Measurements from ENCODE around the gene IPO8. TPM values are rescaled to one million over a fixed set of nuclear protein-coding genes. Genes with fewer than 3 reads are reported as not detected.

Gene IPO8
- total and polyA plus RNA-seq, 2 of the 4 experiments (the other 2 are of a cell fraction), result 11.1 to 31.5 TPM

DNA sequence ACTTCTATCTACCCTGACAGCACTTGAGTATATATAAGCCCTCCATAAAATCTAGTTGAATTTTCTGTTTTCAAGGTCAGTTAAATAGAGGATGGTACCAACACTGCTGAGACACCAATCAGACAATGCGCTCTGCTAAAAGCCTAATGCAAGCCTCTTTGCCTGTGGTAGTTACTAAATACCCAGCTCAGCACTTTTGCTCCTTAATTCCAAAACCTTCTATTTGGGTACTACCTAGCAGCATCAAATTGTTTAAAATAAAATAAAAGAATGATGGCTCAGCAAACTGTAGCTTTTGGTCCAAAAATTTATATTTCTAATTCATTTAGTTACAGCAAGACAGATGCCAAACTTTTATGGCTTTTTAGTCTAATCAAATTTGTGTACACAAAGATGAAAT lies 107.9 kb downstream of the IPO8 start:
- Histone ChIP-seq H3K27me3 (ENCODE audit: control insufficient read depth, insufficient read depth, low read length) (no peaks in the 10 kb centered on the region), H3K14ac (replicated peaks; ENCODE audit: low read depth, low read length) (no peak overlapping the region), H2BK20ac (ENCODE audit: low read depth, low read length) (no peak overlapping the region), H3K23ac (ENCODE audit: low read depth, low read length) (no peak overlapping the region), H3K4ac (ENCODE audit: low read depth, low read length) (no peak overlapping the region), H3K9me1 (ENCODE audit: insufficient read depth, low read length) (no peaks in the 10 kb centered on the region), H3K27ac (ENCODE audit: insufficient read depth, low read length) (no peak overlapping the region), H3K9ac (ENCODE audit: low read depth, low read length) (no peak overlapping the region), H4K5ac (ENCODE audit: low read depth, low read length) (no peak overlapping the region), H3K36me3 (ENCODE audit: control insufficient read depth, insufficient read depth, low read length) (no peaks in the 10 kb centered on the region), H2BK5ac (ENCODE audit: low read depth, low read length, poor library complexity, severe bottlenecking) (no peak overlapping the region), H2BK120ac (ENCODE audit: low read depth, low read length) (no peak overlapping the region), H3K9me3 (ENCODE audit: control insufficient read depth, insufficient read depth, low read length) (no peaks in the 10 kb centered on the region), H3K79me1 (ENCODE audit: low read depth in 1 of 2, low read length in 2 of 2) (no peaks in the 10 kb centered on the region), H4K91ac (ENCODE audit: insufficient read depth, low read depth, low read length) (no peak overlapping the region), H3K4me2 (ENCODE audit: low read depth, low read length) (no peak overlapping the region), H2AFZ (replicated peaks; ENCODE audit: low read length, poor library complexity) (no peak overlapping the region), H4K20me1 (ENCODE audit: insufficient read depth, low read length) (no peaks in the 10 kb centered on the region), H2AK9ac (replicated peaks; ENCODE audit: low read depth, low read length, poor library complexity) (no peak overlapping the region), H2AK5ac (ENCODE audit: low read depth, low read length) (no peak overlapping the region), H3K4me1 (ENCODE audit: control insufficient read depth, insufficient read depth, low read length) (no peaks in the 10 kb centered on the region), H3K56ac (ENCODE audit: extremely low read depth, insufficient read depth, low read length) (no peak overlapping the region), H3K18ac (ENCODE audit: low read depth, low read length) (no peak overlapping the region), H3K4me3 (ENCODE audit: insufficient read depth, low read depth, low read length) (no peak overlapping the region), H2BK15ac (ENCODE audit: low read depth, low read length) (no peak overlapping the region), H4K8ac (ENCODE audit: low read depth in 2 of 2, low read length in 2 of 2) (no peak overlapping the region)
- POLR2A ChIA-PET (ENCODE audit: unreplicated experiment), result no interaction called here
- CTCF ChIA-PET, result no interaction called here
- BruUV-seq (replicated peaks), result no TSS peak
- dilution Hi-C loops (cut with HindIII; ENCODE audit: low sequenced_read_pairs, unreplicated experiment) (no loop called here), in situ Hi-C loops (cut with MboI; ENCODE audit: low sequenced_read_pairs) (no loop called here), intact Hi-C loops (cut with micrococcal nuclease) (no loop called here)
- TF ChIP-seq CEBPB (IDR thresholded peaks at IDR 0.05; ENCODE audit: low read depth, low read length) (no peak), MAFK (IDR thresholded peaks at IDR 0.05; ENCODE audit: low read depth, low read length) (peak; percentile 60)
- ATAC-seq (ENCODE audit: low read depth) (no peak), DNase-seq (no peak)
- WGBS, 2 experiments (ENCODE audit: extremely low coverage in 2 of 2, insufficient read length in 1 of 2), result no CpG with 5 or more reads among the region's 1 CpG

Data from IMR-90 (cell line).